Measurements from ENCODE around the gene MTHFD2L.

Gene MTHFD2L

DNA sequence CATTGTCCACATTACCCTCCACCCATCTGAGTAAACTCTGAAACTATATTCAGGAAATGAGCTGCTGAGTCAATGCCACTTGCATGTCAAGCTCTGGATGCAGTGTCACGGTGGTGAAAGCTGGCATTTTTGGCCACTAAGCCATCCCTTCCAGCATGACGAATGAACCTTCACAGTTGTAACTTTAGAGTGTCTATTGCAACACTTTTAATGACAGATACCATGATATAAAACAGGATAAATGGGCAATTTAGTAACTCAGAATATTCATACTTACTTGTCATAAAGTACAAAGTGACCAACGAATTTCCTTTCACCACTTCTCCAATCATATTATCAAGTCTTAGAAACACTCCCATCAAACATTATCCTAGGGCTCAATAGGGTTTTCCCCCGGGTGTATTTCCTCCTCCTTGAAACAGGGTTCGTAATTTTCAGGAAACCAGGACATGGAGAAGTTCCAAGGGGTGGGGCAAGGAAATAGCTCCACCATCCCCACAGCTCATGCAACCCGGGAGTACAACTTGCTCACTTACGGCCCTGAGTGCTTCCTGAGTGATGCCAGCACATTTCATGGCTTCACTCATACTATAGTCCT, 73.1 kb downstream of the MTHFD2L start:
- H3K9me3 ChIP-seq (ENCODE audit: control insufficient read depth, insufficient read depth, low read depth, low read length): no peaks in the 10 kb centered on the region
- TF ChIP-seq ZNF292 (tag by site-specific recombination; IDR thresholded peaks at IDR 0.05; ENCODE audit: borderline replicate concordance, low read depth) (no peak), ZNF138 (tag by site-specific recombination; IDR thresholded peaks at IDR 0.05; ENCODE audit: borderline replicate concordance) (no peak), ZNF624 (tag by site-specific recombination; IDR thresholded peaks at IDR 0.05) (no peak), ZNF280D (tag by site-specific recombination; IDR thresholded peaks at IDR 0.05) (no peak), ZNF830 (tag by site-specific recombination; IDR thresholded peaks at IDR 0.05; ENCODE audit: low read depth) (no peak)
- no peaks in the 10 kb centered on the region for H3K36me3 ChIP-seq (ENCODE audit: control insufficient read depth in 2 of 2, insufficient read depth in 1 of 2, low read length in 2 of 2)
- no peak overlapping the region for H3K4me3 ChIP-seq (ENCODE audit: low read depth, low read length)
- no peak overlapping the region for H3K27ac ChIP-seq (ENCODE audit: extremely low read depth, low read depth, low read length)
- CTCF ChIA-PET: interaction anchor here (0.9 to 1.6 kb wide), 4 partner anchors 26 to 440 kb away, joined by 3 to 4 read pairs (median 4); no protein-coding TSS in a partner anchor
- H3K4me1 ChIP-seq (ENCODE audit: control insufficient read depth, insufficient read depth, low read length): no peaks in the 10 kb centered on the region
- POLR2A ChIA-PET: no interaction called here

DNA sequence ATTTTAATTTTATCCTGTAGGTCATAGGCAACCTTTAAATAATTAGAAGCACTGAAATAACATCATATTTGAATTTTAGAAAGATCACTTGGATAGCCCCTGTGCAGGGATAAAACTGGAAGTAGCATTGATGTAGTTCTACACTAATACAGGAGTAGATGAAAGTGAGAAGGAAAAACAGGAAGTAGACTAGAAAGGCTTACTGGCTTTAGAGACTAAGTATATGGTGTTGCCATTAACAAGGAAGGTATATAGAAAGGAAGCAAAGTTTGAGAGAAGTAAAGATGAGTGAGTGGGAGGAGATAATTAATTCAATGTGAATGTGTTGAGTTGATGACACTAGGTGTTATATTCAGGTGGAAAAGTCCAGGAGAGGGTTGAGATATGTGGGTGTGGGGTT, 77.2 kb downstream of the MTHFD2L start:
- ChIA-PET POLR2A (no interaction called here), CTCF (interaction anchor here (1.3 kb wide), 1 partner anchor 10 kb away, joined by 5 read pairs; no protein-coding TSS in a partner anchor)
- no peak overlapping the region for H3K4me3 ChIP-seq (ENCODE audit: low read depth, low read length)

More for the DNA sequence above, 77.2 kb downstream of the MTHFD2L start:
- H3K27ac ChIP-seq (ENCODE audit: extremely low read depth, low read depth, low read length): no peak overlapping the region
- TF ChIP-seq ZSCAN18 (tag by site-specific recombination; IDR thresholded peaks at IDR 0.05) (no peak), ZNF10 (tag by site-specific recombination; IDR thresholded peaks at IDR 0.05) (no peak), PBX3 (CRISPR knock-in tag; IDR thresholded peaks at IDR 0.05) (no peak), ZNF391 (tag by site-specific recombination; IDR thresholded peaks at IDR 0.05; ENCODE audit: borderline replicate concordance, low read depth) (no peak), HOXA7 (CRISPR knock-in tag; IDR thresholded peaks at IDR 0.05; ENCODE audit: borderline replicate concordance) (no peak), ZNF549 (tag by site-specific recombination; IDR thresholded peaks at IDR 0.05) (no peak), SP7 (tag by site-specific recombination; IDR thresholded peaks at IDR 0.05) (no peak), IKZF3 (tag by site-specific recombination; IDR thresholded peaks at IDR 0.05) (no peak), ZNF114 (tag by site-specific recombination; IDR thresholded peaks at IDR 0.05) (no peak), ZNF518A (tag by site-specific recombination; conservative IDR thresholded peaks at IDR 0.05; ENCODE audit: low read depth) (no peak), ZNF776 (tag by site-specific recombination; IDR thresholded peaks at IDR 0.05; ENCODE audit: borderline replicate concordance) (no peak), ZNF2 (tag by site-specific recombination; IDR thresholded peaks at IDR 0.05) (no peak), ZNF596 (tag by site-specific recombination; IDR thresholded peaks at IDR 0.05) (no peak)
- TF ChIP-seq, protein P1, sequence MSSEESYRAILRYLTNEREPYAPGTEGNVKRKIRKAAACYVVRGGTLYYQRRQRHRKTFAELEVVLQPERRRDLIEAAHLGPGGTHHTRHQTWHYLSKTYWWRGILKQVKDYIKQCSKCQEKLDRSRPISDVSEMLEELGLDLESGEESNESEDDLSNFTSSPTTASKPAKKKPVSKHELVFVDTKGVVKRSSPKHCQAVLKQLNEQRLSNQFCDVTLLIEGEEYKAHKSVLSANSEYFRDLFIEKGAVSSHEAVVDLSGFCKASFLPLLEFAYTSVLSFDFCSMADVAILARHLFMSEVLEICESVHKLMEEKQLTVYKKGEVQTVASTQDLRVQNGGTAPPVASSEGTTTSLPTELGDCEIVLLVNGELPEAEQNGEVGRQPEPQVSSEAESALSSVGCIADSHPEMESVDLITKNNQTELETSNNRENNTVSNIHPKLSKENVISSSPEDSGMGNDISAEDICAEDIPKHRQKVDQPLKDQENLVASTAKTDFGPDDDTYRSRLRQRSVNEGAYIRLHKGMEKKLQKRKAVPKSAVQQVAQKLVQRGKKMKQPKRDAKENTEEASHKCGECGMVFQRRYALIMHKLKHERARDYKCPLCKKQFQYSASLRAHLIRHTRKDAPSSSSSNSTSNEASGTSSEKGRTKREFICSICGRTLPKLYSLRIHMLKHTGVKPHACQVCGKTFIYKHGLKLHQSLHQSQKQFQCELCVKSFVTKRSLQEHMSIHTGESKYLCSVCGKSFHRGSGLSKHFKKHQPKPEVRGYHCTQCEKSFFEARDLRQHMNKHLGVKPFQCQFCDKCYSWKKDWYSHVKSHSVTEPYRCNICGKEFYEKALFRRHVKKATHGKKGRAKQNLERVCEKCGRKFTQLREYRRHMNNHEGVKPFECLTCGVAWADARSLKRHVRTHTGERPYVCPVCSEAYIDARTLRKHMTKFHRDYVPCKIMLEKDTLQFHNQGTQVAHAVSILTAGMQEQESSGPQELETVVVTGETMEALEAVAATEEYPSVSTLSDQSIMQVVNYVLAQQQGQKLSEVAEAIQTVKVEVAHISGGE (tag by site-specific recombination; conservative IDR thresholded peaks at IDR 0.05; ENCODE audit: low read depth): no peak
- no peaks in the 10 kb centered on the region for H3K9me3 ChIP-seq (ENCODE audit: control insufficient read depth, insufficient read depth, low read depth, low read length)
- H3K4me1 ChIP-seq (ENCODE audit: control insufficient read depth, insufficient read depth, low read length): no peaks in the 10 kb centered on the region
- H3K36me3 ChIP-seq (ENCODE audit: control insufficient read depth in 2 of 2, insufficient read depth in 1 of 2, low read length in 2 of 2): no peaks in the 10 kb centered on the region
